WTC11 (cell line): Measurements from ENCODE around the gene TNRC18. TPM values are rescaled to one million over a fixed set of nuclear protein-coding genes. Genes with fewer than 3 reads are reported as not detected.
A peak's percentile ranks its signal among the peaks of the same experiment; 100 is the strongest.

Source experiments
- ATAC-seq: fragments of 200-7000 bp; cut with Tn5 transposase; 2 replicates; pipeline ENCODE4 v1.10.0; 2021; ENCODE audit warnings: mild to moderate bottlenecking, moderate library complexity
- CTCF ChIA-PET: fragments of 300-600 bp; sonication (Branson Sonifier 250); formaldehyde crosslinking; loops from one replicate; lab custom pipeline; 2021; ENCODE audit warnings: antibody characterized with exemption; lab: Charles Lee
- POLR2A ChIA-PET: fragments of 350-600 bp; sonication (Branson Sonifier 250); formaldehyde crosslinking; loops from one replicate; lab custom pipeline; 2021; ENCODE audit warnings: antibody characterized with exemption; lab: Charles Lee
- DNase-seq: peaks from one replicate; pipeline ENCODE4 v3.0.0; 2021; ENCODE audit warnings: low spot score
- H3K27ac Mint-ChIP-seq: 2 replicates; pipeline ENCODE4 v1.8.0; 2021; ENCODE audit warnings: mixed read lengths
- H3K27me3 Mint-ChIP-seq: 2 replicates; pipeline ENCODE4 v1.8.0; 2021; ENCODE audit warnings: low read depth, mild to moderate bottlenecking, moderate library complexity, mixed read lengths
- H3K36me3 Mint-ChIP-seq: 2 replicates; pipeline ENCODE4 v1.8.0; 2021; ENCODE audit warnings: mixed read lengths
- H3K4me1 Mint-ChIP-seq: 2 replicates; pipeline ENCODE4 v1.8.0; 2022; ENCODE audit warnings: mixed read lengths
- H3K4me3 Mint-ChIP-seq: 2 replicates; pipeline ENCODE4 v1.8.0; 2021; ENCODE audit warnings: mild to moderate bottlenecking, moderate library complexity, mixed read lengths
- H3K9me3 Mint-ChIP-seq: 2 replicates; pipeline ENCODE4 v1.8.0; 2021; ENCODE audit warnings: mixed read lengths
- CBFB ChIP-seq: sonication (generic); formaldehyde crosslinking; IDR thresholded peaks from 2 replicates; pipeline ENCODE4 v1.8.1; 2022; ENCODE audit warnings: mild to moderate bottlenecking, low read depth, missing genetic modification reagents
- EMX1 ChIP-seq: fragments of 250-450 bp; sonication (Bioruptor Pico); IDR thresholded peaks from 2 replicates; pipeline ENCODE4 v1.8.0; 2021; ENCODE audit warnings: mild to moderate bottlenecking
- FOXP4 ChIP-seq: sonication (generic); formaldehyde crosslinking; IDR thresholded peaks from 2 replicates; pipeline ENCODE4 v1.8.0; 2022; ENCODE audit warnings: mild to moderate bottlenecking, missing genetic modification reagents
- GTF2I ChIP-seq: fragments of 250-450 bp; sonication (Bioruptor Pico); conservative IDR thresholded peaks from 2 replicates; pipeline ENCODE4 v1.4.0; 2021; ENCODE audit warnings: mild to moderate bottlenecking
- HMGA2 ChIP-seq: fragments of 250-450 bp; sonication (Bioruptor Pico); IDR thresholded peaks from 2 replicates; pipeline ENCODE4 v1.4.0; 2021; ENCODE audit warnings: mild to moderate bottlenecking, moderate library complexity
- JUN ChIP-seq: sonication (generic); formaldehyde crosslinking; IDR thresholded peaks from 2 replicates; pipeline ENCODE4 v1.8.0; 2023; ENCODE audit warnings: mild to moderate bottlenecking, missing genetic modification reagents
- MYBL2 ChIP-seq: sonication (generic); formaldehyde crosslinking; IDR thresholded peaks from 2 replicates; pipeline ENCODE4 v1.8.1; 2023; ENCODE audit warnings: mild to moderate bottlenecking, moderate library complexity, missing genetic modification reagents
- NFE2L1 ChIP-seq: sonication (generic); formaldehyde crosslinking; IDR thresholded peaks from 2 replicates; pipeline ENCODE4 v1.8.1; 2023; ENCODE audit warnings: missing genetic modification reagents
- NR1H2 ChIP-seq: sonication (generic); formaldehyde crosslinking; IDR thresholded peaks from 2 replicates; pipeline ENCODE4 v1.9.0; 2021; ENCODE audit warnings: mild to moderate bottlenecking, moderate library complexity, missing genetic modification reagents
- NR2C2 ChIP-seq: sonication (generic); formaldehyde crosslinking; IDR thresholded peaks from 2 replicates; pipeline ENCODE4 v1.8.0; 2022; ENCODE audit warnings: mild to moderate bottlenecking, missing genetic modification reagents
- OVOL2 ChIP-seq: fragments of 250-450 bp; sonication (Bioruptor Pico); IDR thresholded peaks from 2 replicates; pipeline ENCODE4 v1.9.0; 2021; ENCODE audit warnings: mild to moderate bottlenecking, borderline replicate concordance
- RELA ChIP-seq: sonication (generic); formaldehyde crosslinking; IDR thresholded peaks from 2 replicates; pipeline ENCODE4 v1.8.1; 2022; ENCODE audit warnings: missing genetic modification reagents, mild to moderate bottlenecking, borderline replicate concordance
- TCF7 ChIP-seq: sonication (generic); formaldehyde crosslinking; IDR thresholded peaks from 2 replicates; pipeline ENCODE4 v1.8.0; 2022; ENCODE audit warnings: mild to moderate bottlenecking, low read depth, missing genetic modification reagents, moderate library complexity
- ZNF121 ChIP-seq: sonication (generic); formaldehyde crosslinking; IDR thresholded peaks from 2 replicates; pipeline ENCODE4 v1.8.0; 2023; ENCODE audit warnings: missing genetic modification reagents
- ZNF219 ChIP-seq: sonication (generic); formaldehyde crosslinking; IDR thresholded peaks from 2 replicates; pipeline ENCODE4 v1.8.0; 2023; ENCODE audit warnings: missing genetic modification reagents, mild to moderate bottlenecking, borderline replicate concordance
- total RNA-seq: library from RNA; stranded (reverse); gene quantifications from 3 replicates; pipeline ENCODE4 v1.2.3, GENCODE V29; 2021
- TF ChIP-seq, protein P1 (sequence below): sonication (generic); formaldehyde crosslinking; IDR thresholded peaks from 2 replicates; pipeline ENCODE4 v1.8.0; 2022; ENCODE audit warnings: mild to moderate bottlenecking, missing genetic modification reagents
- TF ChIP-seq, protein P2 (sequence below): fragments of 250-450 bp; sonication (Bioruptor Pico); IDR thresholded peaks from 2 replicates; pipeline ENCODE4 v1.8.0; 2021; ENCODE audit warnings: mild to moderate bottlenecking
- TF ChIP-seq, protein P3 (sequence below): fragments of 250-450 bp; sonication (Bioruptor Pico); IDR thresholded peaks from 2 replicates; pipeline ENCODE4 v1.9.0; 2021; ENCODE audit warnings: mild to moderate bottlenecking
- TF ChIP-seq, protein P4 (sequence below): sonication (generic); formaldehyde crosslinking; IDR thresholded peaks from 2 replicates; pipeline ENCODE4 v1.8.1; 2023; ENCODE audit warnings: mild to moderate bottlenecking, missing genetic modification reagents, moderate library complexity
- TF ChIP-seq, protein P5 (sequence below): sonication (generic); formaldehyde crosslinking; IDR thresholded peaks from 2 replicates; pipeline ENCODE4 v1.8.1; 2023; ENCODE audit warnings: mild to moderate bottlenecking, missing genetic modification reagents, moderate library complexity

Gene TNRC18
- total RNA-seq, 1 experiment from 2014 or later, result 55.0 TPM

- peaks cover 6% of the 10 kb centered on the region for H3K4me1 Mint-ChIP-seq
- TF ChIP-seq RELA (CRISPR knock-in tag) (no peak), ZNF121 (CRISPR knock-in tag) (peak; percentile 61; the same call in 1 of the 2 replicates), ZNF219 (no peak), NR2C2 (CRISPR knock-in tag) (no peak), NR1H2 (CRISPR knock-in tag) (no peak)
- TF ChIP-seq, protein P1, sequence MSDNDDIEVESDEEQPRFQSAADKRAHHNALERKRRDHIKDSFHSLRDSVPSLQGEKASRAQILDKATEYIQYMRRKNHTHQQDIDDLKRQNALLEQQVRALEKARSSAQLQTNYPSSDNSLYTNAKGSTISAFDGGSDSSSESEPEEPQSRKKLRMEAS (CRISPR knock-in tag), result no peak
Observed at GRCh38 chr7:5452937-5453540, 29.4 kb upstream of the TNRC18 start.

GRCh38 chr7:5452470-5452899 is 28.9 kb upstream of the TNRC18 start:
- DNase-seq (no peak), ATAC-seq (no peak)
- POLR2A ChIA-PET, result no interaction called here
- TF ChIP-seq NFE2L1 (CRISPR knock-in tag) (no peak), TCF7 (CRISPR knock-in tag) (no peak), MYBL2 (CRISPR knock-in tag) (no peak), EMX1 (CRISPR knock-in tag) (no peak), FOXP4 (no peak), HMGA2 (CRISPR knock-in tag) (no peak)
- TF ChIP-seq, protein P2, sequence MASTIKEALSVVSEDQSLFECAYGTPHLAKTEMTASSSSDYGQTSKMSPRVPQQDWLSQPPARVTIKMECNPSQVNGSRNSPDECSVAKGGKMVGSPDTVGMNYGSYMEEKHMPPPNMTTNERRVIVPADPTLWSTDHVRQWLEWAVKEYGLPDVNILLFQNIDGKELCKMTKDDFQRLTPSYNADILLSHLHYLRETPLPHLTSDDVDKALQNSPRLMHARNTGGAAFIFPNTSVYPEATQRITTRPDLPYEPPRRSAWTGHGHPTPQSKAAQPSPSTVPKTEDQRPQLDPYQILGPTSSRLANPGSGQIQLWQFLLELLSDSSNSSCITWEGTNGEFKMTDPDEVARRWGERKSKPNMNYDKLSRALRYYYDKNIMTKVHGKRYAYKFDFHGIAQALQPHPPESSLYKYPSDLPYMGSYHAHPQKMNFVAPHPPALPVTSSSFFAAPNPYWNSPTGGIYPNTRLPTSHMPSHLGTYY (CRISPR knock-in tag), result no peak
- TF ChIP-seq, protein P3, sequence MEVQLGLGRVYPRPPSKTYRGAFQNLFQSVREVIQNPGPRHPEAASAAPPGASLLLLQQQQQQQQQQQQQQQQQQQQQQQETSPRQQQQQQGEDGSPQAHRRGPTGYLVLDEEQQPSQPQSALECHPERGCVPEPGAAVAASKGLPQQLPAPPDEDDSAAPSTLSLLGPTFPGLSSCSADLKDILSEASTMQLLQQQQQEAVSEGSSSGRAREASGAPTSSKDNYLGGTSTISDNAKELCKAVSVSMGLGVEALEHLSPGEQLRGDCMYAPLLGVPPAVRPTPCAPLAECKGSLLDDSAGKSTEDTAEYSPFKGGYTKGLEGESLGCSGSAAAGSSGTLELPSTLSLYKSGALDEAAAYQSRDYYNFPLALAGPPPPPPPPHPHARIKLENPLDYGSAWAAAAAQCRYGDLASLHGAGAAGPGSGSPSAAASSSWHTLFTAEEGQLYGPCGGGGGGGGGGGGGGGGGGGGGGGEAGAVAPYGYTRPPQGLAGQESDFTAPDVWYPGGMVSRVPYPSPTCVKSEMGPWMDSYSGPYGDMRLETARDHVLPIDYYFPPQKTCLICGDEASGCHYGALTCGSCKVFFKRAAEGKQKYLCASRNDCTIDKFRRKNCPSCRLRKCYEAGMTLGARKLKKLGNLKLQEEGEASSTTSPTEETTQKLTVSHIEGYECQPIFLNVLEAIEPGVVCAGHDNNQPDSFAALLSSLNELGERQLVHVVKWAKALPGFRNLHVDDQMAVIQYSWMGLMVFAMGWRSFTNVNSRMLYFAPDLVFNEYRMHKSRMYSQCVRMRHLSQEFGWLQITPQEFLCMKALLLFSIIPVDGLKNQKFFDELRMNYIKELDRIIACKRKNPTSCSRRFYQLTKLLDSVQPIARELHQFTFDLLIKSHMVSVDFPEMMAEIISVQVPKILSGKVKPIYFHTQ (CRISPR knock-in tag), result no peak
- TF ChIP-seq, protein P4, sequence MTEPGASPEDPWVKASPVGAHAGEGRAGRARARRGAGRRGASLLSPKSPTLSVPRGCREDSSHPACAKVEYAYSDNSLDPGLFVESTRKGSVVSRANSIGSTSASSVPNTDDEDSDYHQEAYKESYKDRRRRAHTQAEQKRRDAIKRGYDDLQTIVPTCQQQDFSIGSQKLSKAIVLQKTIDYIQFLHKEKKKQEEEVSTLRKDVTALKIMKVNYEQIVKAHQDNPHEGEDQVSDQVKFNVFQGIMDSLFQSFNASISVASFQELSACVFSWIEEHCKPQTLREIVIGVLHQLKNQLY (CRISPR knock-in tag), result no peak
- Mint-ChIP-seq H3K27me3 (no peaks in the 10 kb centered on the region), H3K36me3 (no peaks in the 10 kb centered on the region), H3K27ac (no peak overlapping the region), H3K9me3 (no peaks in the 10 kb centered on the region), H3K4me3 (no peak overlapping the region), H3K4me1 (peaks cover 6% of the 10 kb centered on the region)
- CTCF ChIA-PET, result interaction anchor here (1.5 to 3.7 kb wide), 3 partner anchors 18 to 212 kb away, joined by 4 to 46 read pairs (median 4); no protein-coding TSS in a partner anchor

More at GRCh38 chr7:5452937-5453540, 29.4 kb upstream of the TNRC18 start:
- Mint-ChIP-seq H3K36me3 (no peaks in the 10 kb centered on the region), H3K9me3 (no peaks in the 10 kb centered on the region), H3K27ac (no peak overlapping the region), H3K4me3 (no peak overlapping the region), H3K27me3 (no peaks in the 10 kb centered on the region)
- DNase-seq, result peak; percentile 61
- ChIA-PET CTCF (interaction anchor here (1.5 to 3.7 kb wide), 2 partner anchors 88 to 213 kb away, joined by 4 to 46 read pairs; no protein-coding TSS in a partner anchor), POLR2A (interaction anchor here (0.6 kb wide), 1 partner anchor 571 kb away, joined by 3 read pairs; no protein-coding TSS in a partner anchor)
- no peak for ATAC-seq

GRCh38 chr7:5451391-5451790 is 27.8 kb upstream of the TNRC18 start:
- ChIA-PET CTCF (interaction anchor here (0.6 to 5.2 kb wide), 21 partner anchors 11 to 659 kb away, joined by 3 to 53 read pairs (median 5); partner anchors contain the start of gene TNRC18), POLR2A (no interaction called here)
- Mint-ChIP-seq H3K4me3 (no peak overlapping the region), H3K27ac (no peak overlapping the region), H3K4me1 (peaks cover 6% of the 10 kb centered on the region), H3K9me3 (no peaks in the 10 kb centered on the region), H3K27me3 (0 out of 2 replicates have a peak, but pooled peaks cover 3% of the 10 kb centered on the region), H3K36me3 (no peaks in the 10 kb centered on the region)
- DNase-seq (no peak), ATAC-seq (no peak)
- TF ChIP-seq OVOL2 (CRISPR knock-in tag), result no peak
- TF ChIP-seq JUN (CRISPR knock-in tag), result no peak
- no peak for TF ChIP-seq GTF2I (CRISPR knock-in tag)
- TF ChIP-seq CBFB (CRISPR knock-in tag), result no peak
- TF ChIP-seq, protein P5, sequence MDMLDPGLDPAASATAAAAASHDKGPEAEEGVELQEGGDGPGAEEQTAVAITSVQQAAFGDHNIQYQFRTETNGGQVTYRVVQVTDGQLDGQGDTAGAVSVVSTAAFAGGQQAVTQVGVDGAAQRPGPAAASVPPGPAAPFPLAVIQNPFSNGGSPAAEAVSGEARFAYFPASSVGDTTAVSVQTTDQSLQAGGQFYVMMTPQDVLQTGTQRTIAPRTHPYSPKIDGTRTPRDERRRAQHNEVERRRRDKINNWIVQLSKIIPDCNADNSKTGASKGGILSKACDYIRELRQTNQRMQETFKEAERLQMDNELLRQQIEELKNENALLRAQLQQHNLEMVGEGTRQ (CRISPR knock-in tag), result no peak
